EL (cell line): ENCODE data around the gene CCT2.
"Not testable (repeated sequence)": the region's sequence is repeated elsewhere in the genome, so short reads cannot be mapped to it uniquely, and the experiment has no call there.

ENCODE experiments used
- DNase-seq: peaks from one replicate; pipeline ENCODE4 v3.0.0-alpha.2; 2016

The CCT2 gene

DNA sequence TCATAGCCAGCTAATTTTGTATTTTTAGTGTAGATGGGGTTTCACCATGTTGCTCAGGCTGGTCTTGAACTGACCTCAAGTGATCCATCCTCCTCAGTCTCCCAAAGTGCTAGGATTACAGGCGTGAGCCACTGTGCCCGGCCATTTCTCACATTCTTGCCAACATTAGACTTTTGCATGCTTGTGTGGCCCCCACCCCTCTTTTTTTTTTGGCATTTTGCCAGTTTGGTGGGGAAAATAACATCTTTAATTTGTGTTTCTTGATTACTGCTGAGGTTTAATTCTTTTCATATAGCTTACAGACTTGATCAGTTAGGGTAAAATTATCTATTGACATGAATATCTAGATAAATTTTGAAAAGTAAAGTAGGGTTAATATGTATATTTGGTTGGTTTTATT is 3.8 kb downstream of the CCT2 start:
- DNase-seq, result no peak

DNA sequence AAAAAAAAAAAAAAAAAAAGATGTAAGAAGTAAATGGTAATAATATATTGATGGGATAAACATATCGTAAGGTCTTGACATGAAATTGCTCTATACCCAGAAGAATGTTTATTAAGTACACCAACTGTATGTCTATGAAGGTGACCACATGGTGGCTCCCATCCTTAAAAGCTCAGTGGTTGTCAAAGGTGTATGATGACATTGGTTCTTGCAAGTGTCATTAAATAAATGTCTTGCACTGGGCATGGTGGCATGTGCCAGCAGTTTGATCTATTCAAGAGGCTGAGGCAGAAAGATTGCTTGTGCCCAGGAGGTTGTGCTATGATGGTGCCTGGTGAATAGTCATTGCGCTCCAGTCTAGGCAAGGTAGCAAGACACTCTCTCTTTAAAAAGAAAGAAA is 10.4 kb downstream of the CCT2 start:
- DNase-seq, result no peak

DNA sequence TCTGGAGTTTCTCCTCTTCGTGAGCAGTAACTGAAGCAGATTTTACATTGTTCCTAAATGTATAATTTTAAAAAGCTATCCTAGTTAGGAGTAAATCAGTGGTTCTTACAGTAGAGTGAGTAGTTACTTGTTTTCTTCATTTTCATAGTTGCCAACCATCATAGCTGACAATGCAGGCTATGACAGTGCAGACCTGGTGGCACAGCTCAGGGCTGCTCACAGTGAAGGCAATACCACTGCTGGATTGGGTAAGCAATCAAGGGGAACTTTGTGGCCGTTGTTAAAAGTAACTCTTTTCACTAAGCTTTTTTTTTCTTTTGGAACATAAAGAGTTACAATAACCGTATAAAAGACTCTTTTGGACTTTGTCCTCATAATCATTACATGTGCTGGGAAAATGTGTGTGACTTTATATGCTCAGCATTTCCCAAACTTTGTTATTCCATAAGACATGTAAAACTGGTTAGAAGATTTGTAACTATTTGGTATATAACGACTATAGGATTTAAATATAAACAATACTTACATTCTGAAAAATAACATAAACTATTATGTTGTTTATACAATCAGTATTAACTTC is 13.0 kb downstream of the CCT2 start:
- DNase-seq, result no peak

DNA sequence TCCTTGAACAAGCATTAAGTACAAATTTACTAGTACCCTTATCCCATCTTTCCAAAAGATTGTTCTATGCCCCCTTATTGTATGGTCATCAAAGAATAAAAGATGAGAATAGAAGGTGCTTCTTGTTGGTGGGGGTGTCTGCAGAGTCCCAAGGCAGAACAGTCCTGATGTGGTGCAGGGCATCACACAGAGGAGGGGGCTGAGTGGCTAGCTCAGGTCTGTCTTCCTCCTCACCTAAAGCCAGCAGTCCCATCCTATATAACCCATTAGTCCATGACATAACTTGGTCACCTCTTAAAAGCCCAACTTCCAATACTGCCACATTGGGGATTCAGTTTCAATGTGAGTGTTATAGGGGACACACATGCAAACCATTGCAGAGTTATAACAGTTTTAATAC is 15.5 kb downstream of the CCT2 start:
- no peak for DNase-seq

DNA sequence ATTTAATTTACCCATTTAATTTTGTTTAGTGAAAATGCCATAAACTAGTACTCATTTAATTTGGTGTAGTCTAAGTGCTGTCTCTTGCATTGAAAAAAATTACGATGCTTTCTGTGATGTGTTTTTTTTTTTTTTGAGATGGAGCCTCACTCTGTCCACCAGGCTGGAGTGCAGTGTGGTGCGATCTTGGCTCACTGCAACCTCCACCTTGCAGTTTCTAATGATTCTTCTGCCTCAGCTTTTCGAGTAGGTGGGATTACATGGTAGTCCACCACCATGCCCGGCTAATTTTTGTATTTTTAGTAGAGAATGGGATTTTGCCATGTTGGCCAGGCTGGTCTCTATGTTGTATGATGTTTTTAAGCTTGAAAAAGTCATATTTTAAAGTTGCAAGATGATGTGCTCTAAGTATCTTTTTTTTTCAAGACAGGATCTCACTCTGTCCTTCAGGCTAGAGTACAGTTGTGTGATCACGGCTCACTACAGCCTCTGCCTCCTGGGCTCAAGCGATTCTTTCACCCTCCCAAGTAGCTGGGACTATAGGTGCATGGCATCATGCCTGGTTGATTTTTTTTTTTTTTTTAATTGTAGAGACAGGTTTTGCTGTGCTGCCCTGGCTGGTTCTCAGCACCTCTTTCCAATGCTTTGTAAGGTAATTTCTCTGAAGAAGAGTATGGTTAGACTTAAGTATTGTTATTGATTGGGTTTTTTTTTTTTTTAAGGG is 16.9 kb downstream of the CCT2 start:
- no peak for DNase-seq

DNA sequence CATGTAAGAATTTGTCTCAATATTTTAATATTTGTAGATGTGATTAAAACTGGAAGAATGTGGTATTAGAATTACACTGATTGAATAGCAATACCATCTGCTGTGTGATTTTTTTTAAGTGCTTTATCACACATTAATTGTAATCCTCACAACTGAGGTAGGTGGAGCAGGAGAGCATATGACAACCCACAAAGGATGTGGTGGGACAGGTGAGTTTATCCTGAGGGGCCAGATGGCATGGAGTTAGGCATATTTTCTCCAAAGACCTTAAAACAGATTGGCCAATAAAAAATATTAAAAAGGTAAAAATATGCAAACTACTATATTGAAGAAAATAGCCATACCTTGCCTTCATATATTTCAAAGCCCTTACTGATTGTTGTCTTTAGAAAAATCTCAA is 17.7 kb downstream of the CCT2 start:
- no peak for DNase-seq

DNA sequence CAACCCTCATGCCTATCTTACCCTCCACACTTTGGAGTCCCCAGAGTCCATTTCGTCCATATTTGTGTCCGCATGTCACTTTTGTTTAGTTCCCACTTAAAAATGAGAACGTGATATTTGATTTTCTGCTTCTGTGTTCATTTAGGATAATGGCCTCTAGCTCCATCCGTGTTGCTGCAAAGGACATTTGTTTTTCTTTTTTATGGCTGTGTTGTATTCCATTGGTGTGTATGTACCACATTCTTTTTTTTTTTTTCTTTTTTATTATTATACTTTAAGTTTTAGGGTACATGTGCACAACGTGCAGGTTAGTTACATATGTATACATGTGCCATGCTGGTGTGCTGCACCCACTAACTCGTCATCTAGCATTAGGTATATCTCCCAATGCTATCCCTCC is 18.3 kb downstream of the CCT2 start:
- not testable (repeated sequence) for DNase-seq

DNA sequence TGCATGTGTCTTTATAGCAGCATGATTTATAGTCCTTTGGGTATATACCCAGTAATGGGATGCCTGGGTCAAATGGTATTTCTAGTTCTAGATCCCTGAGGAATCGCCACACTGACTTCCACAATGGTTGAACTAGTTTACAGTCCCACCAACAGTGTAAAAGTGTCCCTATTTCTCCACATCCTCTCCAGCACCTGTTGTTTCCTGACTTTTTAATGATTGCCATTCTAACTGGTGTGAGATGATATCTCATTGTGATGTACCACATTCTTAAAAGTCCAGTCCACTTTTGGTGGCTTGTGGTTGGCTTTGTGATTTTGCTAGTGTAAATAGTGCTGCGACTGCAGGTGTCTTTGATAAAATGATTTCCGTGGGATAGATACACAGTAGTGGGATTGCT is 19.0 kb downstream of the CCT2 start:
- DNase-seq, result not testable (repeated sequence)

DNA sequence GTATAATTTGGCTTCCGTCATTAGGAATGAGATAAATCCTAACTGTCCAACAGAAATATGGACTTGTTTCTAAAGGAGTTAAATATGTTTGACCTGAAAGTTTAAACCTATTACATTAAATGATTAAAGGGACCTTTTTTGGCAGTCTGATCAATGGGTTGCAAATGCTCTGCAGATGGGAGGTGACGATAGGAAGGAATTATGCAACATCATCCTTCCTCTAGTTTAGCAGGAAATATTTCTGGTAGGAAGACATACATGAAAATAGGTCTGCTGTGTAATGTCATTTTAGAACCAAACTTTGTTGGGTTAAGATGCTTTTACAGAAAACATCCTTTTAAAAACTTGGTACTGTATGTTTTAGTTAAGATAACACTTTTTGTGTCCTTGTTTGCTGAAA is 22.9 kb downstream of the CCT2 start:
- no peak for DNase-seq

DNA sequence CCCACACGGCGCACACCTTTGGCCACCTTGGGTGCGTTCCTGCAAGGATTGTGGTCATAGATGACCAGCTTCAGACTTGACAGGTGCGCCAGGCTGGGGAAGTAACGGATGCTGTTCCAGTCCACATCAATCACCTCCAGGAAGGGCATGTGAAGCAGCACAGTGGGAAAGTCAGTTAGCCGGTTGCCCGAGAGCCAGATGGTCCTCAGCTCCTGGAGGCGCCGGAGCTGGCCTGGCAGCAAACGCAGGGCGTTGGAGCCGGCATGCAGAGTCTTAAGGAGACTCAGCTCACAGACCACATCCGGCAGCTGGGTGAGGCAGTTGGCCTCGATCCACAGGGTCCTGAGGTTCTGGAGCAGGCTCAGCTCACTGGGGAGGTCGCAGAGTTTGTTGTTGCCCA is 24.9 kb downstream of the CCT2 start:
- no peak for DNase-seq

DNA sequence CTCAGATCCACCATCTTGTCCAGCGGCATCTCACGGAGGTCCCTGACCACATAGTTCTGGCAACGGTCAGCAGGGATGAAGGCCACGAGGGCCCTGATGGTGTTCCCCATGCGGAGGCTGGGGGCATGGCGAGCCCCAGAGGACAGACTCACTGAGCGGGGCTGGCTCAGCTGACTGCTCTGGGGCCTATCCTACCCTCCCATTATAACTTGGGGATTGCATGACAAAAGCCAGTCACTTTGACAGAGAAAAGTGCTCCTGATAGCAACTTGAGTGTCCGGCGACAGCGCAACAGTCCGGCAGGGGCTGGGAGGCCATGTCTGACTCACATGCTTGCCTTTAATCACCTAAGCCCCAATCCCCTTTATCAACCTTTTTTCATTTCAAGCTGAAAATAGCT is 25.5 kb downstream of the CCT2 start, which contains the start of gene LRRC10:
Gene LRRC10 (minus strand): TSS at position 179 of the 400 bp plus-strand sequence. CDS start 69 bp downstream, at position 110.
- DNase-seq, result no peak

DNA sequence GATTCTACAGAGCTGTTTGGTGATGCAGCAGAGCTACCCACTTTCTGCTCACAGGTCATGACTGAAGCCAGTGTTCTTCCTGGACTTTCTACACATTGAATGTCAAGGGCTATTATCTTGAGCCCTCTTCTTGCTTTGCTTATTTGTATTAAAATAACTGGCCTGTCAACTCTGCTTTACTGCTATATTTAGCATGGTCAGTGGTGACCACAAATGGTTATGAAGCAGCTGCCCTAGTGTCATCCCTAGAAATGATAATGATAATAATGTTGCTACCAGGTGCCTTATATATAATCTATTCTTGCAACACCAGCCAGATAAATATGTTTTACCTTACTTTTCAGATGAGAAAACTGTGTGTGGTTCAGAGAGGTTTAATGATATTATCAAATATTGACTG is 28.1 kb downstream of the CCT2 start:
- DNase-seq, result no peak

DNA sequence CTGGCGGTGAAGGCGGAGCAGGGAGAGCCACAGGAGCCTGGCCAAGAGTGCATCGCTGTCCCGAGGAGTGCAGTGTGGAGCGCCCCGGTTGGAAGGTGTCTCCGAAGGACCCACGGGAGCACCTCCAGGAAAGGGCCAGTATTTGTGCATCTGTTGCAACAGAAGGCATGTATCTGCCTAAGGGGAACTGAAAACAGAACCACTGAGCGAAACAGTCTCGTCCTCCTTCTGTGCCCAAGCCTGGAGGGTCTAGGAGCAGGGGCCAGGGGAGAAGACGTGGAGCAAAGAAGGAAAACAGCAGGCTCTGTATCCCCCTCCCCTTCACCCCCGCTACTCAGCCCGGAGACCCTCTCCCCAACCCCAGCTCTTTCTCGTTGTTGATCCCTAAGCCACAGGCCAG is 30.8 kb downstream of the CCT2 start:
- DNase-seq, result no peak

DNA sequence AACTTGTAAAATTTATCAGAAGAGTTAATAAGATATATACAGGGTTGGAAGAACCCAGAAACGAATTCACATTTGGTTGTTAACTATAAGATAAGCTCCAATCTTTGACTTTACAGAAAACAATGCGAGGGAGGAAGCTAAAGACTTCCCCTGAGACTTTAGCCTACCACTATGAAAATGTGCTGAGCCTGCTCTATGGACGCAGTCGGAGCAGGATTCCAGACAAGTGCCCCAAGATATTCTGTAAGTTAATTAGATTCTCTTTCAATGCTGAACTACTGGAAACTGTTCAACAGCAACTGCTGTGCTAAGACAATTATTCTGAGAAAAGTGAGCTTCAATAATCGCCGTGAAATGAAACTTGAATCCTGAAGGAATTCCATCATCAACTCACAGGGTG is 33.8 kb downstream of the CCT2 start:
- no peak for DNase-seq

DNA sequence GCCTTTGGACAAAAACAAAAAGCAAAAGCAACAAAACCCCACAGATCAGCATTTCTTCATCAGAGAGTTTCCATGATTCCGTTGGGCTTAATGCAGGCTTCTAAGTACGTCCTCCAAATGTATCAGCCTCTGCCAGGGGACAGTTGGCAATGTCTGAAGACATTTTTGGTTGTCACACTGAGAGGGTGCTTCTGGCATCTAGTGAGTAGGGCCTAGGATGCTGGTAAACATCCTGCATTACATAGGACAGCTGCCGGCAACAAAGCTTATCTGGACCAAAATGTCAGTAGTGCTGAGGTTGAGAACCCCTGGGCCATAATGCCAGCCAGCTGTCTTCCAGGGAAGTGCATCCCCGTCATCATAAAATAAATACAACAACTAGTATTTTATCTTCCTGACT is 34.8 kb downstream of the CCT2 start:
- no peak for DNase-seq

DNA sequence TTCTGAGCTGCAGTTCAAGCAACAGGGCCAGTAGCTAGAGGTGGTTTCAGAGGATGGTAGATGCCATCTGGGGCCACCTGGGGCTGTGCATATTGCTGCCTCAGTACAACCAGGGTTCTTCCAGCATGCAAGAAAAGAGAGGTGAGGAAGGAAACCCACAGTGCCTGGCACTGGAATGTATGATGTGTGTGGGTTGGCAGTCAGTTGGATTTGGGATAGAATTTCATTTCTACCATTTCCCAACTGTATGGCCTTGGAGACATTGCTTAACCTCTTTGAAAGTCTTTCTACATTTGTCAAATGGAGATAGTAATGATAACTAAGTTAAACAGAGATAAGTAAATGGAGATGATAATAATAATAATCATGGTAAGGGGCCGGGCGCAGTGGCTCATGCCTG is 35.7 kb downstream of the CCT2 start:
- DNase-seq, result no peak

DNA sequence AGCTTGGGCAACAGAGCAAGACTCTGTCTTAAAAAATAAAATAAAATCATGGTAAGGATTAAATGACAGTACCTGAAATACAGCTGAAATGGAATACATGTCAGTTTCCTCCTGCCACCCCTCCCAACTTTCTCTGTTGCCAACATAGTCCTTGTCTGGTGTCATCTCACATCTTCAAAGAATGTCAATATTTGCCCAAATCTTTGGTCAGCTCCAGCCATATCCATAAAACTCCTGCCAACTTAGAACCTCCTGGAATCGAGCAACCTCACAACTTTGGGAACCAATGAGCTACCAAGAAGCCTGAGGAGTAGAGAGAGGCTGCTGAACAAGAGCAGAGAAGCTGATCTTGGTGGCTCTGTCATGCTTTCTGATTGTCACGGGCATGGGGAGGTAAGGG is 36.3 kb downstream of the CCT2 start:
- DNase-seq, result no peak

DNA sequence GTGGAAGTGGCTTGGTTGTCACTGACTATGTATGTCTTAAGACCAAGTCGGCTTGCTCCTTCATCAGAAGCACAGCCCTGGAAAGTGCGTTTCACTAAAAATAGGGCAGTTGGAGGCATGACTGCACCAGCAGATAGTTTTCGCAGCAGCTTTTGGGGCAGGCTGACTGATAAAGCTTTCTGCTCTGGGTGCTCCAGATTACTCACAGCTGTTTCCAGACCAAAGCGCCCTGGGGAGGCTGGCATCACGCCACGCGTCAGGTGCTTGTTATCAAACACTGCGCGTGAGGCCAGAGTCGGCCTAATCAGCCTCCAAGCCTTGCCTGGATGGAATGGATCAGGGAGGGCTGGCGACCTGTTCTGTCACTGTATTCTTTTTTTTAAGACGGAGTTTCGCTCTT is 38.7 kb downstream of the CCT2 start:
- DNase-seq, result no peak

DNA sequence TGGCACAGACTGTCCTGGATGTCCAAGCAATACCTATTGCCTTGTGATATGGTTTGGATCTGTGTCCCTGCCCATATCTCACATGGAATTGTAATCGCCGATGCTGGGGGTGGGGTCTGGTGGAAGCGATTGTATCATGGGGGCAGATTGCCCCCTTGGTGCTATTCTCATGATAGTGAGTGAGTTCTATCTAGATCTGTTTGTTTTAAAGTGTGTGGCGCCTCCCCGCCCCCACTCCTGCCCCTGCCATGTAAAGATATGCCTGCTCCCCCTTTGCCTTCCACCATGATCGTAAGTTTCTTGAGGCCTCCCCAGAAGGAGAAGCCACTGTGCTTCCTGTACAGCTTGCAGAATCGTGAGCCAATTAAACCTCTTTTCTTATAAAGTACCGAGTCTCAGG is 42.2 kb downstream of the CCT2 start:
- DNase-seq, result no peak

DNA sequence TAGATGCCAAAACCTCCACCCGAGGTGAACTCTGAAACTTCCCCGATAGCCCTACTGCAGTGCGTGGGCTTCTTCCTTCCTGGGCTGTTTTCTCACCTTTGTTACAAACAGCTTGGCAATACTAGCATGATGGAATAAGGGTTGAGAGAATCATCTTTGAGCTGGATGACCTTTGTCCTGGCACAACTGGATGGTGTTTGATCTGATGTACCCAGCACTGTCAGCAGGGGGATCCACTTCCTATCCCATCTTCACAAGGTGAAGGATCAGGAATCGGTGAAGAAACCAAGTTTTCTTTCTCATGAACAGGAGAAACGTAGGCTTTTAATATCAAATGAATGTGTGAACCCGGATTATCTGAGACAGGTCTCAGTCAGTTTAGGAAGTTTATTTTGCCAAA is 44.9 kb downstream of the CCT2 start:
- DNase-seq, result no peak

DNA sequence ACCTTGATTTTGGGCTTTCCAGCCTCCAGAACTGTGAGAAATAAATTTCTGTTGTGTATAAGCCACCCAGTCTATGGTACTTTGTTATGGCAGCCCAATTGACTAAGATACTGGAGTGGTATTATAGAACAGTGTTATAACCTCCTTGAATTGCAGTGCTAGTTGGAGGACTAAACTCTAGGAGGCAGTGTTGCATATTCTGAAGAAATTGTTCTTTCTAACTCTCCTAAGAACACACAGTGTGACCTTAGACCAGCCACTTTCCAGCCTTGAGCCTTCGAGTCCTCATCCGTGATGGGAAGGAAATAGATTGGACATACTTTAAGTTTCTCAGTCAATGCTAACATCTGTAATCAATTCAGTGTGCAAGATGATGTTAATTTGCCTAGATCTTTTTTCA is 47.8 kb downstream of the CCT2 start:
- no peak for DNase-seq

DNA sequence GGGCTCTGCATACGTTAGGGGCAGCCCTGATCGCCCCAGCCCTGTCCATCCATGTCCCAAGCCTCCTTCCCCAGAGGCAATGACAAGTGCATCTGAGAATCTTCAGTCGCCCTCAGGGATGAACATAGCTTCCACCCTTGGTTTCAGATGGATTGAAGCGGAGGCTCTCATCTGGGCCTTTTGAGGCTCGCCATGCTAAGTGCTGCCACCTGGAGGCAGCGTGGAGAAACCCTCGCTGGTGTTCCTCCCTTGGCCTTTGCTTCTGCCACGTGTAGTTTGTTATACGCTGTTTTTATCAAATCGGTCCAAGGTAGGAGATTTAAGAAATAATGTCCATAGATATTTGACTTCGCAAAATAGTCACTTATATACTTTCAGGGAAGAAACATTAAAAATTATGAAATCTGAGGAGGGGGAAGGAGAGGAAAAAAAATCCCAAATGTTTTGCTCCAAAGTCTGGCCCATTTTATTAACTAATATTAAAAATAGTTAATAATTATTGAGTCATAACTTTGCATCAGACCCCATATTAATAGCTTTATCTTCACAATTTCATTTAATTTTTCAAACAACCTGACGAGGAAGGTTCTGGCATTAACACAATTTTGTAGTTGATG is 54.2 kb downstream of the CCT2 start:
- peak; percentile 74 for DNase-seq

DNA sequence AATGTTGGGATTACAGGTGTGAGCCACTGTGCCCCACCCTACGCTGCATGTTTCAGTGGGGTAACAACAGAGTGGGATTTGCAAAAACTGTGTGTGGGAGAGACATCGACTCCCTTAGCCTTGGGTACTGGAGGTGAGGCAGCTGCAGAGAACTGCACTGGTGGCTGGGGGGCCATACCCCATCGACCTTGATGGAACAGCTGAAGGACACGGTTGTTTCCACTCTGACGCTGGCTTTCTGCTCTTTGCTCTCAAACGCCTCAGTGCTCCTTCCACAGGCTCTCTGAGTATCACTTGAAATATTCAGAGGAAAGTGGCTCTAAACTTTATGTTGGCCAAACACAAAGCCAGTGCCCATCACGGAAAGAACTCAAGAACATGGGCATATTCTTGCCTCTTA is 56.3 kb downstream of the CCT2 start:
- DNase-seq, result no peak

DNA sequence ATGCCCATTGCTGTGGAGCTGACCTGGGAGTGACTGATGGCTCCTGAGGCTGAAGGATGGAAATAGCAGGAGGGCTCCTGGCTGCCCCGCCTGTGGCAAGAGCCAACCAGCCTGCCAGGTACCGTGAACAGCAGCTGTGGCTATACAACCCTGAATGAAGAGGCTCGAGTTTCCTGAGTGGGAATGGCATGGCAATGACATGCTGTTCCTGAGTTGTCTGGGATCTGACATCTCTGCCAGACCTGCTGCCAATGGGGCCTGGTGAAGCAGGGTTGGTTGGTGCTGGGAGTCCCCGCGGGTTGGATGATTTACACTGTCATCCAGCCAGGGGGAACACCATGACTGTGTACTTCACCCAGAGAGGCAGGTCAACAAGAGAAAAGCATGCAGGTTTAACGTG is 57.3 kb downstream of the CCT2 start:
- no peak for DNase-seq

DNA sequence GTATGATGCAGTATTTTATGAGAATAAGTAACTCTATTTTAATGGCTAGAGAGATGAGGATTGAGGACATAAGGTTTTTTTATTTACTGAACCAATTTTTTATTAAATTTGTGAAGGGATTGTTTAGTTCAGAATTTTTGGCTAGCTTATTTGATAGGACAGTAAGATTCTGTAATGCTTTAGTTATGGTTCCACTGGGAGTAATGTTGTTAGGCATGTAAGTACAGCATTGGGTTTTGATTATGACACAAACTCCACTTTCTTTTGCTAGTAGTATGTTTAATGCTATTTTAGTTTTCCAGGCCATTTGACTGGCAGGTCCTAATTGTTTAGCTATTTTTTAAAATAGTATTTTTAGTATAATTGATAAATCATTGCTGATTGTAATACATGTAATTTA is 59.3 kb downstream of the CCT2 start:
- DNase-seq, result no peak
